ENCODE data around the gene CGNL1.

DNA sequence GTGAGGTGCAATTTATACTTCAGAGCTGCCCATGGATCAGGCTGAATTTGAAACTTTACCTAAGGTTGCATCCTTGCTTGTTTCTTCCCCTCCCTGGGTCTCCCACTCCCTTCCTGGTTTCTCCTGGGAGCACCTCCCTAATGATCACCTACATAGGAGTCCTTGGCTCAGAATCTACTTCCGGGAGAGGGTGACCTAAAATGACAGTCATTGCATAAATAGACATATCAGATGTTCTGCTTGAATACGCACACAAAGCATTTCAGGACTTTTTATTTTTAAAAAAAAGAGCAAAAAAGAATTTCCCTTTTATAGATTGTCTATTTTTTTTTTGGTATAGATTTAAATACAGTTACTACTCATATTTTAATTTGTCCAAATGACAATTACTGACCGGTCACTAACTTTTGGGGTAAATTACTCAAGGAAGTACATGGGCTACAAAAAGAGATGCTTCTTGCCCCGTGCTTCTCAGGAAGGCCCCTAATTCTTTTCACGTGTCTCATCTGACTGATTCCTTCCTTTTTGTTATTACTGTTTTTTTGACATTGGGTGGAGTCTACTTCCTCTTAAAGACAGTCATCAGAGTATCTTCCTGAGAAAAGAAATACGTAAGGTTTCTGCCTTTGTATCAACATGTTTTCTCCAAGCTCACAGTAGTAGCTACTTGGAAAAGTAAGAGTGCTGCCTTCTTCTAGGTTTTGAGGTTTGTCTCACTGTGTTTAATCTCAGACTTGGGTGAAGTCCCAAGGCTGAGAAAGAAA lies 210.5 kb downstream of the CGNL1 start:
- no peak for TF ChIP-seq EP300 (IDR thresholded peaks at IDR 0.05)
- TF ChIP-seq, protein P1, sequence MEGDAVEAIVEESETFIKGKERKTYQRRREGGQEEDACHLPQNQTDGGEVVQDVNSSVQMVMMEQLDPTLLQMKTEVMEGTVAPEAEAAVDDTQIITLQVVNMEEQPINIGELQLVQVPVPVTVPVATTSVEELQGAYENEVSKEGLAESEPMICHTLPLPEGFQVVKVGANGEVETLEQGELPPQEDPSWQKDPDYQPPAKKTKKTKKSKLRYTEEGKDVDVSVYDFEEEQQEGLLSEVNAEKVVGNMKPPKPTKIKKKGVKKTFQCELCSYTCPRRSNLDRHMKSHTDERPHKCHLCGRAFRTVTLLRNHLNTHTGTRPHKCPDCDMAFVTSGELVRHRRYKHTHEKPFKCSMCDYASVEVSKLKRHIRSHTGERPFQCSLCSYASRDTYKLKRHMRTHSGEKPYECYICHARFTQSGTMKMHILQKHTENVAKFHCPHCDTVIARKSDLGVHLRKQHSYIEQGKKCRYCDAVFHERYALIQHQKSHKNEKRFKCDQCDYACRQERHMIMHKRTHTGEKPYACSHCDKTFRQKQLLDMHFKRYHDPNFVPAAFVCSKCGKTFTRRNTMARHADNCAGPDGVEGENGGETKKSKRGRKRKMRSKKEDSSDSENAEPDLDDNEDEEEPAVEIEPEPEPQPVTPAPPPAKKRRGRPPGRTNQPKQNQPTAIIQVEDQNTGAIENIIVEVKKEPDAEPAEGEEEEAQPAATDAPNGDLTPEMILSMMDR (IDR thresholded peaks at IDR 0.05): no peak
- no peak for TF ChIP-seq POLR2A (IDR thresholded peaks at IDR 0.05; ENCODE audit: low read length)
